H1 (cell line): Measurements from ENCODE around the gene PFKFB1. TPM values are rescaled to one million over a fixed set of nuclear protein-coding genes. Genes with fewer than 3 reads are reported as not detected.

ENCODE experiments used
- CTCF ChIA-PET: fragments of 300-600 bp; sonication (Branson Sonifier 250); formaldehyde crosslinking; loops from one replicate; lab custom pipeline; 2021; ENCODE audit not compliant: partially characterized antibody; lab: Charles Lee
- POLR2A ChIA-PET: fragments of 300-600 bp; sonication (Branson Sonifier 250); formaldehyde crosslinking; loops from one replicate; lab custom pipeline; 2021; ENCODE audit warnings: inconsistent platforms; ENCODE audit not compliant: partially characterized antibody; lab: Charles Lee
- DNase-seq, 2 experiments: peaks; one replicate each; pipeline versions ENCODE4 v3.0.0 to v3.0.0-alpha.2; 2010 to 2022; ENCODE audit warnings: low spot score in 2 of 2, low read depth in 1 of 2, mixed read lengths in 1 of 2
- FAIRE-seq: peaks from 2 replicates; lab custom pipeline; 2011; peaks lifted over from hg19 to GRCh38; lab: Jason Lieb, UNC
- H2AFZ ChIP-seq: 2 replicates; pipeline ENCODE4 v1.8.1; 2012; ENCODE audit warnings: low read length, inconsistent platforms
- H2AK5ac ChIP-seq: 2 replicates; pipeline ENCODE4 v1.6.1; 2013; ENCODE audit warnings: low read depth, low read length
- H2BK120ac ChIP-seq: replicated peaks from 2 replicates; pipeline ENCODE3; 2013; ENCODE audit warnings: low read depth, low read length, inconsistent platforms
- H2BK12ac ChIP-seq: 2 replicates; pipeline ENCODE4 v1.6.1; 2013; ENCODE audit warnings: low read depth, low read length
- H2BK15ac ChIP-seq: 2 replicates; pipeline ENCODE4 v1.6.1; 2013; ENCODE audit warnings: low read length
- H2BK20ac ChIP-seq: 2 replicates; pipeline ENCODE4 v1.6.1; 2013; ENCODE audit warnings: low read length
- H2BK5ac ChIP-seq: 2 replicates; pipeline ENCODE4 v1.6.1; 2013; ENCODE audit warnings: low read depth, low read length
- H3K14ac ChIP-seq: 2 replicates; pipeline ENCODE4 v1.6.1; 2013; ENCODE audit warnings: inconsistent platforms; ENCODE audit not compliant: insufficient read length
- H3K18ac ChIP-seq: 2 replicates; pipeline ENCODE4 v1.6.1; 2013; ENCODE audit warnings: low read length; ENCODE audit errors: extremely low read depth
- H3K23ac ChIP-seq: 2 replicates; pipeline ENCODE4 v1.6.1; 2013; ENCODE audit warnings: inconsistent platforms; ENCODE audit not compliant: insufficient read length
- H3K23me2 ChIP-seq: 2 replicates; pipeline ENCODE4 v1.6.1; 2013; ENCODE audit warnings: low read depth, low read length
- H3K27ac ChIP-seq: 2 replicates; pipeline ENCODE4 v1.6.1; 2011; ENCODE audit warnings: low read depth, low read length, inconsistent platforms
- H3K27me3 ChIP-seq, 4 experiments: replicated peaks in 1 of 4; 1 replicate in 1 of 4; 2 replicates in 3 of 4; pipeline versions ENCODE4 v1.6.1 to v1.8.1; 2011 to 2013; ENCODE audit warnings: low read length in 3 of 4, mild to moderate bottlenecking in 3 of 4, inconsistent platforms in 2 of 4, mixed read lengths in 2 of 4, moderate library complexity in 1 of 4; ENCODE audit not compliant: control insufficient read depth in 3 of 4, insufficient read depth in 3 of 4; ENCODE audit errors: extremely low read depth in 1 of 4
- H3K36me3 ChIP-seq, 4 experiments: 2 replicates each; pipeline versions ENCODE4 v1.6.1 to v1.8.1; 2011 to 2013; ENCODE audit warnings: mild to moderate bottlenecking in 4 of 4, low read length in 3 of 4, moderate library complexity in 2 of 4, control low read depth in 1 of 4, inconsistent platforms in 1 of 4; ENCODE audit not compliant: insufficient read depth in 4 of 4, control insufficient read depth in 2 of 4
- H3K4ac ChIP-seq: replicated peaks from 2 replicates; pipeline ENCODE3; 2013; ENCODE audit warnings: low read length, low read depth, mixed read lengths, inconsistent platforms; ENCODE audit not compliant: insufficient read length
- H3K4me1 ChIP-seq, 4 experiments: replicated peaks in 1 of 4; 1 replicate in 1 of 4; 2 replicates in 3 of 4; pipeline versions ENCODE4 v1.6.1 to v1.8.1; 2011 to 2013; ENCODE audit warnings: low read length in 3 of 4, inconsistent platforms in 2 of 4, mixed read lengths in 1 of 4; ENCODE audit not compliant: insufficient read depth in 4 of 4, control insufficient read depth in 3 of 4
- H3K4me2 ChIP-seq, 2 experiments: 2 replicates each; pipeline versions ENCODE4 v1.6.1 to v1.8.1; 2011 to 2013; ENCODE audit warnings: low read depth in 2 of 2, low read length in 2 of 2, control low read depth in 1 of 2, inconsistent platforms in 1 of 2, mild to moderate bottlenecking in 1 of 2; ENCODE audit not compliant: insufficient read depth in 1 of 2
- H3K4me3 ChIP-seq, 4 experiments: fragments of 200-600, 300-600 bp in 1 of 4; sonication (generic), shearing (Covaris generic), sonication (Bioruptor Twin) in 1 of 4; 2 replicates each; pipeline versions ENCODE4 v1.5.1 to v1.8.1; 2011 to 2016; ENCODE audit warnings: low read length in 4 of 4, low read depth in 3 of 4, control low read depth in 2 of 4, inconsistent platforms in 2 of 4, mild to moderate bottlenecking in 2 of 4, mixed read lengths in 1 of 4, moderate library complexity in 1 of 4; ENCODE audit not compliant: insufficient read depth in 2 of 4; ENCODE audit errors: extremely low read depth in 1 of 4
- H3K56ac ChIP-seq: replicated peaks from 2 replicates; pipeline ENCODE3; 2013; ENCODE audit warnings: low read depth, mild to moderate bottlenecking, mixed read lengths, low read length, inconsistent platforms; ENCODE audit not compliant: insufficient read length
- H3K79me1 ChIP-seq: 2 replicates; pipeline ENCODE4 v1.6.1; 2013; ENCODE audit warnings: low read depth, low read length, control low read depth
- H3K79me2 ChIP-seq, 2 experiments: 2 replicates each; pipeline versions ENCODE4 v1.6.1 to v1.8.1; 2012 to 2013; ENCODE audit warnings: low read length in 2 of 2, mild to moderate bottlenecking in 2 of 2, inconsistent platforms in 1 of 2; ENCODE audit not compliant: insufficient read depth in 2 of 2, control insufficient read depth in 1 of 2
- H3K9ac ChIP-seq, 4 experiments: replicated peaks in 1 of 4; 1 replicate in 1 of 4; 2 replicates in 3 of 4; pipeline versions ENCODE4 v1.6.1 to v1.8.1; 2011 to 2013; ENCODE audit warnings: low read depth in 3 of 4, low read length in 3 of 4, control low read depth in 2 of 4, mild to moderate bottlenecking in 2 of 4, moderate library complexity in 2 of 4, inconsistent platforms in 1 of 4; ENCODE audit errors: extremely low read depth in 1 of 4
- H3K9me3 ChIP-seq, 2 experiments: 2 replicates each; pipeline versions ENCODE4 v1.6.1 to v1.8.1; 2012 to 2013; ENCODE audit warnings: mild to moderate bottlenecking in 2 of 2, moderate library complexity in 2 of 2, control low read depth in 1 of 2, inconsistent platforms in 1 of 2, low read depth in 1 of 2, low read length in 1 of 2, mixed read lengths in 1 of 2; ENCODE audit not compliant: insufficient read depth in 2 of 2
- H4K20me1 ChIP-seq, 2 experiments: replicated peaks in 1 of 2; 2 replicates each; pipeline versions ENCODE3 to v1.8.1; 2011 to 2013; ENCODE audit warnings: inconsistent platforms in 2 of 2, low read length in 2 of 2, mild to moderate bottlenecking in 1 of 2; ENCODE audit not compliant: insufficient read depth in 2 of 2, control insufficient read depth in 1 of 2
- H4K5ac ChIP-seq: 2 replicates; pipeline ENCODE4 v1.6.1; 2013; ENCODE audit warnings: low read length, low read depth, mixed read lengths, inconsistent platforms; ENCODE audit not compliant: insufficient read length
- H4K8ac ChIP-seq: 2 replicates; pipeline ENCODE4 v1.8.0; 2013; ENCODE audit warnings: mild to moderate bottlenecking, moderate library complexity, low read length, inconsistent platforms; ENCODE audit not compliant: insufficient read depth; ENCODE audit errors: extremely low read depth
- H4K91ac ChIP-seq: replicated peaks from 2 replicates; pipeline ENCODE3; 2013; ENCODE audit warnings: low read length, mixed read lengths, inconsistent platforms; ENCODE audit not compliant: insufficient read length
- BCL11A ChIP-seq, 2 experiments: IDR thresholded peaks; one replicate each; pipeline ENCODE4 v1.6.1; 2011; ENCODE audit warnings: low read depth in 2 of 2, low read length in 2 of 2, mild to moderate bottlenecking in 2 of 2
- CBX5 ChIP-seq: fragments of 300-800, 300-1000 bp; sonication (generic); IDR thresholded peaks from 2 replicates; pipeline ENCODE4 v1.7.1; 2016; ENCODE audit warnings: antibody characterized with exemption, low read length, low read depth
- HDAC2 ChIP-seq, 2 experiments: fragments of 300-600 bp in 1 of 2; sonication (generic) in 1 of 2; IDR thresholded peaks; 2 replicates each; pipeline ENCODE4 v1.6.1; 2011 to 2012; ENCODE audit warnings: low read depth in 2 of 2, low read length in 2 of 2, mild to moderate bottlenecking in 2 of 2, moderate library complexity in 2 of 2, borderline replicate concordance in 1 of 2, inconsistent platforms in 1 of 2
- NANOG ChIP-seq: IDR thresholded peaks from 2 replicates; pipeline ENCODE4 v1.6.1; 2011; ENCODE audit warnings: low read length, low read depth, mild to moderate bottlenecking, inconsistent platforms; ENCODE audit not compliant: insufficient read depth, poor library complexity, severe bottlenecking
- POLR2A ChIP-seq, 2 experiments: IDR thresholded peaks; 1 replicate in 1 of 2; 2 replicates in 1 of 2; pipeline ENCODE4 v1.6.1; 2011; ENCODE audit warnings: low read depth in 2 of 2, low read length in 2 of 2, mild to moderate bottlenecking in 2 of 2; ENCODE audit errors: control extremely low read depth in 1 of 2
- RBBP5 ChIP-seq: IDR thresholded peaks from 2 replicates; pipeline ENCODE4 v1.7.1; 2012; ENCODE audit warnings: low read depth, mild to moderate bottlenecking, inconsistent platforms, low read length, moderate library complexity, borderline replicate concordance
- RNF2 ChIP-seq: fragments of 200-900, 300-1000 bp; sonication (generic); IDR thresholded peaks from 2 replicates; pipeline ENCODE4 v1.7.1; 2016; ENCODE audit warnings: borderline replicate concordance, low read depth, mild to moderate bottlenecking, antibody characterized with exemption, low read length; ENCODE audit not compliant: poor library complexity, severe bottlenecking; ENCODE audit errors: missing control alignments
- RXRA ChIP-seq: IDR thresholded peaks from 2 replicates; pipeline ENCODE4 v1.6.1; 2011; ENCODE audit warnings: low read depth, mild to moderate bottlenecking, low read length, moderate library complexity; ENCODE audit not compliant: insufficient read depth
- SIX5 ChIP-seq: IDR thresholded peaks from 2 replicates; pipeline ENCODE4 v1.6.1; 2011; ENCODE audit warnings: mild to moderate bottlenecking, low read depth, low read length
- SP2 ChIP-seq: IDR thresholded peaks from 2 replicates; pipeline ENCODE4 v1.6.1; 2012; ENCODE audit warnings: mild to moderate bottlenecking, low read length, inconsistent platforms
- SRF ChIP-seq: IDR thresholded peaks from 2 replicates; pipeline ENCODE4 v1.6.1; 2011; ENCODE audit warnings: mild to moderate bottlenecking, low read depth, low read length, moderate library complexity
- TAF7 ChIP-seq: optimal IDR thresholded peaks from 2 replicates; pipeline ENCODE3; 2011; ENCODE audit warnings: low read depth, mild to moderate bottlenecking, inconsistent platforms, low read length, moderate library complexity, borderline replicate concordance
- ZNF274 ChIP-seq: IDR thresholded peaks from 2 replicates; pipeline ENCODE4 v1.7.0; 2012; ENCODE audit warnings: low read length, borderline replicate concordance; ENCODE audit errors: extremely low read depth
- WGBS, 2 experiments: shearing (Covaris generic) in 1 of 2; methylation state at CpG; one replicate each; pipeline versions ENCODE4 v1.1.6 to v1.1.7; 2013 to 2015; ENCODE audit warnings: low lambda C conversion rate in 2 of 2, mixed read lengths in 2 of 2, inconsistent platforms in 1 of 2, low coverage in 1 of 2, missing lambda C conversion rate in 1 of 2; ENCODE audit not compliant: insufficient replicate concordance in 2 of 2, insufficient coverage in 1 of 2, insufficient read length in 1 of 2; ENCODE audit errors: extremely low coverage in 1 of 2, missing lambda C conversion rate in 1 of 2; 5-methylcytosine and 5-hydroxymethylcytosine counted together
- polyA plus RNA-seq, 7 experiments: library from polyadenylated mRNA; depleted of rRNA in 3 of 7; stranded (reverse) in 5 of 7; unstranded in 2 of 7; fragments of >200 nt in 5 of 7; fragments of 200-250 nt in 2 of 7; gene quantifications; 1 replicate in 5 of 7; 2 replicates in 1 of 7; 4 replicates in 1 of 7; pipeline versions ENCODE4 v1.2.1 to v1.2.3, GENCODE V29; 2011 to 2013; ENCODE audit warnings: missing spikeins in 2 of 7, mixed read lengths in 2 of 7
- total RNA-seq: library from RNA; stranded (reverse); fragmentation: NEBNext Ultra II Directional; extraction: Animal tissue kit (Norgen Biotek cat#: 25700); gene quantifications from 2 replicates; pipeline ENCODE4 v1.2.1, GENCODE V29; 2021
- TF ChIP-seq, protein P1 (sequence below): IDR thresholded peaks from 2 replicates; pipeline ENCODE4 v1.6.1; 2012; ENCODE audit warnings: inconsistent platforms

The PFKFB1 gene
- total and polyA plus RNA-seq, 2 of the 8 experiments (the other 6 are each of a cell fraction or from before 2014, with no cell fraction given): 0.26 to 0.30 TPM

DNA sequence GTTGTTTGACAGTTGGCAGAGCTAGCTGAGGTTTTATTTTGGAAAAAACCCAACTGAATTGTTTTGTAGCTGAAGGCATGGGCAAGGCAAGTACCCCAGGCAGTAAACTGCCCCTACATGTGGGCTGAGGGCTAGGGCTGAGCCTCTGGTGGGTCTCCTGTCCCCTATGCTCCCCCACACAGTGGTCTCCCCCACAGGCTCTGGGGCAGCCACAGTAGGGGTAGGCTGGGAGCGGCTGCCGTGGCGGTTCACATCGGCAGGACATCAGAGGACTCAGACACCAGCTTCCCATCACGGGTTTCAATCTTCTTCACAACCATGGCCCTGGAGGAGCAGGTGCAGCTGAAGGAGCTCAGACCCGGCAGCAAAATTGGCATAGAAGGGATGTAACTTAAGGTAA is 47.5 kb upstream of the PFKFB1 start:
- H3K4me1 ChIP-seq: no peaks in the 10 kb centered on the region
- no peak overlapping the region for H3K18ac ChIP-seq
- H3K27ac ChIP-seq: no peak overlapping the region
- no peak overlapping the region for H3K23ac ChIP-seq
- H3K23me2 ChIP-seq: no peaks in the 10 kb centered on the region
- H3K9ac ChIP-seq: no peak overlapping the region
- CTCF ChIA-PET: no interaction called here
- no peak overlapping the region for H2AK5ac ChIP-seq
- H3K36me3 ChIP-seq: no peaks in the 10 kb centered on the region
- H3K4me2 ChIP-seq: no peak overlapping the region
- H3K4me3 ChIP-seq: no peak overlapping the region
- POLR2A ChIA-PET: no interaction called here
- H2BK12ac ChIP-seq: no peak overlapping the region
- H4K8ac ChIP-seq: no peak overlapping the region
- no peak overlapping the region for H3K4ac ChIP-seq
- H2BK15ac ChIP-seq: no peak overlapping the region
- H4K91ac ChIP-seq: no peak overlapping the region
- no peak overlapping the region for H2BK20ac ChIP-seq
- no peak overlapping the region for H4K5ac ChIP-seq
- no peak for DNase-seq
- 100% methylated on average over 5 of the region's 6 CpGs; no CpG with 5 or more reads in 1 of the 2 experiments for WGBS, 2 experiments
- no peaks in the 10 kb centered on the region for H4K20me1 ChIP-seq
- no peak overlapping the region for H2BK5ac ChIP-seq
- peaks cover 0 to 4% of the 10 kb centered on the region in 2 experiments; a peak in 2 of 4 replicates for H3K9me3 ChIP-seq
- H3K14ac ChIP-seq: no peak overlapping the region
- no peak overlapping the region for H2AFZ ChIP-seq
- H3K79me1 ChIP-seq: no peaks in the 10 kb centered on the region
- H2BK120ac ChIP-seq: no peak overlapping the region
- no peak overlapping the region for H3K56ac ChIP-seq
- FAIRE-seq: no peak
- H3K27me3 ChIP-seq: no peaks in the 10 kb centered on the region
- H3K79me2 ChIP-seq: no peaks in the 10 kb centered on the region
- TF ChIP-seq, protein P1, sequence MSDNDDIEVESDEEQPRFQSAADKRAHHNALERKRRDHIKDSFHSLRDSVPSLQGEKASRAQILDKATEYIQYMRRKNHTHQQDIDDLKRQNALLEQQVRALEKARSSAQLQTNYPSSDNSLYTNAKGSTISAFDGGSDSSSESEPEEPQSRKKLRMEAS: no peak
- no peak for TF ChIP-seq NANOG
- no peak for TF ChIP-seq ZNF274
- no peak for TF ChIP-seq RNF2
- TF ChIP-seq SRF: no peak
- no peak for TF ChIP-seq SP2
- TF ChIP-seq HDAC2 (IDR thresholded peaks at IDR 0.05; ENCODE audit: borderline replicate concordance in 1 of 2, low read depth in 2 of 2, low read length in 2 of 2): no peak
- no peak for TF ChIP-seq RBBP5
- no peak for TF ChIP-seq SIX5
- TF ChIP-seq BCL11A (IDR thresholded peaks at IDR 0.05; ENCODE audit: low read depth in 2 of 2, low read length in 2 of 2): no peak
- no peak for TF ChIP-seq POLR2A (IDR thresholded peaks at IDR 0.05; ENCODE audit: control extremely low read depth in 1 of 2, low read depth in 2 of 2, low read length in 2 of 2)
- TF ChIP-seq TAF7: no peak
- no peak for TF ChIP-seq RXRA
- no peak for TF ChIP-seq CBX5
